ENCODE measurements around the gene KRTAP12-4.
"Not testable (repeated sequence)": the region's sequence is repeated elsewhere in the genome, so short reads cannot be mapped to it uniquely, and the experiment has no call there.

Gene KRTAP12-4

GRCh38 chr21:44640761-44641160 lies 13.7 kb downstream of the KRTAP12-4 start:
- Histone ChIP-seq H2AFZ (ENCODE audit: low read depth, low read length, severe bottlenecking) (no peak overlapping the region), H3K27me3 (ENCODE audit: low read length) (no peaks in the 10 kb centered on the region), H3K36me3 (ENCODE audit: low read length) (no peaks in the 10 kb centered on the region), H3K4me3 (ENCODE audit: insufficient read depth, low read length, poor library complexity, severe bottlenecking) (no peak overlapping the region), H3K79me2 (ENCODE audit: insufficient read depth, low read length) (no peaks in the 10 kb centered on the region), H3K27ac (ENCODE audit: low read depth, low read length) (no peak overlapping the region), H3K9me2 (replicated peaks; ENCODE audit: insufficient read depth, low read length) (no peaks in the 10 kb centered on the region), H4K20me1 (ENCODE audit: low read depth, low read length) (no peaks in the 10 kb centered on the region), H3K4me2 (ENCODE audit: low read depth, low read length, poor library complexity, severe bottlenecking) (no peak overlapping the region), H3K9ac (ENCODE audit: low read length) (no peak overlapping the region), H3F3A (ENCODE audit: insufficient read depth) (no peaks in the 10 kb centered on the region), H3K9me3 (ENCODE audit: insufficient read depth, low read length) (peaks cover 11% of the 10 kb centered on the region; the same call in 1 of the 2 replicates)
- no peak for TF ChIP-seq EZH2phosphoT487 (conservative IDR thresholded peaks at IDR 0.05; ENCODE audit: low read length)
- no peak for TF ChIP-seq CTCF (IDR thresholded peaks at IDR 0.05; ENCODE audit: insufficient read depth, low read length, poor library complexity, severe bottlenecking)

- Histone ChIP-seq H3K27ac (ENCODE audit: low read depth, low read length) (no peak overlapping the region), H3K9ac (ENCODE audit: low read length) (no peak overlapping the region), H3K4me3 (ENCODE audit: insufficient read depth, low read length, poor library complexity, severe bottlenecking) (no peak overlapping the region), H2AFZ (ENCODE audit: low read depth, low read length, severe bottlenecking) (no peak overlapping the region), H3K9me3 (ENCODE audit: insufficient read depth, low read length) (peaks cover 4% of the 10 kb centered on the region; the same call in 1 of the 2 replicates), H3K27me3 (ENCODE audit: low read length) (no peaks in the 10 kb centered on the region), H4K20me1 (ENCODE audit: low read depth, low read length) (no peaks in the 10 kb centered on the region), H3K36me3 (ENCODE audit: low read length) (no peaks in the 10 kb centered on the region), H3F3A (ENCODE audit: insufficient read depth) (no peaks in the 10 kb centered on the region), H3K4me2 (ENCODE audit: low read depth, low read length, poor library complexity, severe bottlenecking) (no peak overlapping the region), H3K79me2 (ENCODE audit: insufficient read depth, low read length) (no peaks in the 10 kb centered on the region), H3K9me2 (replicated peaks; ENCODE audit: insufficient read depth, low read length) (no peaks in the 10 kb centered on the region)
- TF ChIP-seq CTCF (IDR thresholded peaks at IDR 0.05; ENCODE audit: insufficient read depth, low read length, poor library complexity, severe bottlenecking): no peak
- TF ChIP-seq EZH2phosphoT487 (conservative IDR thresholded peaks at IDR 0.05; ENCODE audit: low read length): no peak
Observed at GRCh38 chr21:44639331-44639655, 15.2 kb downstream of the KRTAP12-4 start.

GRCh38 chr21:44638506-44639330 lies 15.7 kb downstream of the KRTAP12-4 start:
- H3K4me3 ChIP-seq (ENCODE audit: insufficient read depth, low read length, poor library complexity, severe bottlenecking); H3K9ac ChIP-seq (ENCODE audit: low read length); H3K79me2 ChIP-seq (ENCODE audit: insufficient read depth, low read length); H4K20me1 ChIP-seq (ENCODE audit: low read depth, low read length); H3K9me2 ChIP-seq (replicated peaks; ENCODE audit: insufficient read depth, low read length); H2AFZ ChIP-seq (ENCODE audit: low read depth, low read length, severe bottlenecking); H3K36me3 ChIP-seq (ENCODE audit: low read length); H3K9me3 ChIP-seq (ENCODE audit: insufficient read depth, low read length); H3K4me2 ChIP-seq (ENCODE audit: low read depth, low read length, poor library complexity, severe bottlenecking); H3K27me3 ChIP-seq (ENCODE audit: low read length); H3F3A ChIP-seq (ENCODE audit: insufficient read depth); H3K27ac ChIP-seq (ENCODE audit: low read depth, low read length): not testable (repeated sequence)

- H3K9me2 ChIP-seq (replicated peaks; ENCODE audit: insufficient read depth, low read length): not testable (repeated sequence)
Observed at GRCh38 chr21:44637851-44638348, 16.6 kb downstream of the KRTAP12-4 start.

More at GRCh38 chr21:44637851-44638348, 16.6 kb downstream of the KRTAP12-4 start:
- H3K9me3 ChIP-seq (ENCODE audit: insufficient read depth, low read length); H3F3A ChIP-seq (ENCODE audit: insufficient read depth); H3K36me3 ChIP-seq (ENCODE audit: low read length); H2AFZ ChIP-seq (ENCODE audit: low read depth, low read length, severe bottlenecking); H3K27me3 ChIP-seq (ENCODE audit: low read length); H3K79me2 ChIP-seq (ENCODE audit: insufficient read depth, low read length); H4K20me1 ChIP-seq (ENCODE audit: low read depth, low read length); H3K9ac ChIP-seq (ENCODE audit: low read length); H3K4me3 ChIP-seq (ENCODE audit: insufficient read depth, low read length, poor library complexity, severe bottlenecking); H3K4me2 ChIP-seq (ENCODE audit: low read depth, low read length, poor library complexity, severe bottlenecking); H3K27ac ChIP-seq (ENCODE audit: low read depth, low read length): not testable (repeated sequence)
